Measurements from ENCODE around the gene TIGD3.

DNA sequence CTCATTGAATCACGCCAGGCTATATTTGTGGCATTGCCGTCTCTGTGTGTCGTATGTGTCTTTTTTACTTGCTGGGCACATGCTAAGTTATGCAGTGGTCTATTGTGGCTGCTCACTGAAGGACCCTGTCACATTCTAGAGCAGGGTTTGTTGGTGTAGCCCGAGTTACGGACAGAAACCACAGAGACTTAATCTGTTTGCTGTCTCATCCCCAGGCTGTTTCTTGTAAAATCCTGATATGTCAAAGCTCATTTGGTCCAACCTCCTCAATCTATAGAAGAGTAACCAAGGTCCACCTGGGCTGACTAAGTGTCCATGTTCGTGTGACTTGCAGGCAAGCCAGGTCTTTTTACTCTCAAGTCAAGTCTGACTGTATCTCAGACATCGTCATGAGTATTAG is 15.9 kb upstream of the TIGD3 start:
- TF ChIP-seq, protein P1, sequence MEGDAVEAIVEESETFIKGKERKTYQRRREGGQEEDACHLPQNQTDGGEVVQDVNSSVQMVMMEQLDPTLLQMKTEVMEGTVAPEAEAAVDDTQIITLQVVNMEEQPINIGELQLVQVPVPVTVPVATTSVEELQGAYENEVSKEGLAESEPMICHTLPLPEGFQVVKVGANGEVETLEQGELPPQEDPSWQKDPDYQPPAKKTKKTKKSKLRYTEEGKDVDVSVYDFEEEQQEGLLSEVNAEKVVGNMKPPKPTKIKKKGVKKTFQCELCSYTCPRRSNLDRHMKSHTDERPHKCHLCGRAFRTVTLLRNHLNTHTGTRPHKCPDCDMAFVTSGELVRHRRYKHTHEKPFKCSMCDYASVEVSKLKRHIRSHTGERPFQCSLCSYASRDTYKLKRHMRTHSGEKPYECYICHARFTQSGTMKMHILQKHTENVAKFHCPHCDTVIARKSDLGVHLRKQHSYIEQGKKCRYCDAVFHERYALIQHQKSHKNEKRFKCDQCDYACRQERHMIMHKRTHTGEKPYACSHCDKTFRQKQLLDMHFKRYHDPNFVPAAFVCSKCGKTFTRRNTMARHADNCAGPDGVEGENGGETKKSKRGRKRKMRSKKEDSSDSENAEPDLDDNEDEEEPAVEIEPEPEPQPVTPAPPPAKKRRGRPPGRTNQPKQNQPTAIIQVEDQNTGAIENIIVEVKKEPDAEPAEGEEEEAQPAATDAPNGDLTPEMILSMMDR (IDR thresholded peaks at IDR 0.05), result no peak
- TF ChIP-seq EP300 (IDR thresholded peaks at IDR 0.05) (no peak), POLR2A (IDR thresholded peaks at IDR 0.05) (no peak), POLR2AphosphoS5 (IDR thresholded peaks at IDR 0.05) (no peak)

All from gastroesophageal sphincter (tissue), 3 donors.